Measurements from ENCODE around the gene MRC2.
"Not testable (repeated sequence)": the region's sequence is repeated elsewhere in the genome, so short reads cannot be mapped to it uniquely, and the experiment has no call there.

MRC2 gene

DNA sequence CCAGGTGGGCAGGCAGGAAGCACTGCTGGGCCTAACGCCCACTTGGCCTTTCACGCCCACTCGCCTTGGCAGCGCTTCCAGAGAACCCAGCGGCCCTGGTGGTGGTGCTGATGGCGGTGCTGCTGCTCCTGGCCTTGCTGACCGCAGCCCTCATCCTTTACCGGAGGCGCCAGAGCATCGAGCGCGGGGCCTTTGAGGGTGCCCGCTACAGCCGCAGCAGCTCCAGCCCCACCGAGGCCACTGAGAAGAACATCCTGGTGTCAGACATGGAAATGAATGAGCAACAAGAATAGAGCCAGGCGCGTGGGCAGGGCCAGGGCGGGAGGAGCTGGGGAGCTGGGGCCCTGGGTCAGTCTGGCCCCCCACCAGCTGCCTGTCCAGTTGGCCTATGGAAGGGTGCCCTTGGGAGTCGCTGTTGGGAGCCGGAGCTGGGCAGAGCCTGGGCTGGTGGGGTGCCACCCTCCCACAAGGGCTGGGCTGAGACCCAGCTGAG, 64.7 kb downstream of the MRC2 start:
- no peak for DNase-seq (ENCODE audit: low read depth in 1 of 2, low spot score in 1 of 2)
- TF ChIP-seq SPI1 (IDR thresholded peaks at IDR 0.05; ENCODE audit: borderline replicate concordance, low read depth) (no peak), POLR2AphosphoS5 (IDR thresholded peaks at IDR 0.05; ENCODE audit: low read depth) (no peak)
- TF ChIP-seq, protein P1, sequence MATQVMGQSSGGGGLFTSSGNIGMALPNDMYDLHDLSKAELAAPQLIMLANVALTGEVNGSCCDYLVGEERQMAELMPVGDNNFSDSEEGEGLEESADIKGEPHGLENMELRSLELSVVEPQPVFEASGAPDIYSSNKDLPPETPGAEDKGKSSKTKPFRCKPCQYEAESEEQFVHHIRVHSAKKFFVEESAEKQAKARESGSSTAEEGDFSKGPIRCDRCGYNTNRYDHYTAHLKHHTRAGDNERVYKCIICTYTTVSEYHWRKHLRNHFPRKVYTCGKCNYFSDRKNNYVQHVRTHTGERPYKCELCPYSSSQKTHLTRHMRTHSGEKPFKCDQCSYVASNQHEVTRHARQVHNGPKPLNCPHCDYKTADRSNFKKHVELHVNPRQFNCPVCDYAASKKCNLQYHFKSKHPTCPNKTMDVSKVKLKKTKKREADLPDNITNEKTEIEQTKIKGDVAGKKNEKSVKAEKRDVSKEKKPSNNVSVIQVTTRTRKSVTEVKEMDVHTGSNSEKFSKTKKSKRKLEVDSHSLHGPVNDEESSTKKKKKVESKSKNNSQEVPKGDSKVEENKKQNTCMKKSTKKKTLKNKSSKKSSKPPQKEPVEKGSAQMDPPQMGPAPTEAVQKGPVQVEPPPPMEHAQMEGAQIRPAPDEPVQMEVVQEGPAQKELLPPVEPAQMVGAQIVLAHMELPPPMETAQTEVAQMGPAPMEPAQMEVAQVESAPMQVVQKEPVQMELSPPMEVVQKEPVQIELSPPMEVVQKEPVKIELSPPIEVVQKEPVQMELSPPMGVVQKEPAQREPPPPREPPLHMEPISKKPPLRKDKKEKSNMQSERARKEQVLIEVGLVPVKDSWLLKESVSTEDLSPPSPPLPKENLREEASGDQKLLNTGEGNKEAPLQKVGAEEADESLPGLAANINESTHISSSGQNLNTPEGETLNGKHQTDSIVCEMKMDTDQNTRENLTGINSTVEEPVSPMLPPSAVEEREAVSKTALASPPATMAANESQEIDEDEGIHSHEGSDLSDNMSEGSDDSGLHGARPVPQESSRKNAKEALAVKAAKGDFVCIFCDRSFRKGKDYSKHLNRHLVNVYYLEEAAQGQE (IDR thresholded peaks at IDR 0.05; ENCODE audit: insufficient replicate concordance, low read depth) = no peak
- H3K4me3 ChIP-seq (replicated peaks; ENCODE audit: insufficient read depth, low read length) = no peak overlapping the region
- H3K27ac ChIP-seq (replicated peaks) = no peak overlapping the region
- H3K27me3 ChIP-seq (ENCODE audit: insufficient read depth, poor library complexity, severe bottlenecking) = no peaks in the 10 kb centered on the region

DNA sequence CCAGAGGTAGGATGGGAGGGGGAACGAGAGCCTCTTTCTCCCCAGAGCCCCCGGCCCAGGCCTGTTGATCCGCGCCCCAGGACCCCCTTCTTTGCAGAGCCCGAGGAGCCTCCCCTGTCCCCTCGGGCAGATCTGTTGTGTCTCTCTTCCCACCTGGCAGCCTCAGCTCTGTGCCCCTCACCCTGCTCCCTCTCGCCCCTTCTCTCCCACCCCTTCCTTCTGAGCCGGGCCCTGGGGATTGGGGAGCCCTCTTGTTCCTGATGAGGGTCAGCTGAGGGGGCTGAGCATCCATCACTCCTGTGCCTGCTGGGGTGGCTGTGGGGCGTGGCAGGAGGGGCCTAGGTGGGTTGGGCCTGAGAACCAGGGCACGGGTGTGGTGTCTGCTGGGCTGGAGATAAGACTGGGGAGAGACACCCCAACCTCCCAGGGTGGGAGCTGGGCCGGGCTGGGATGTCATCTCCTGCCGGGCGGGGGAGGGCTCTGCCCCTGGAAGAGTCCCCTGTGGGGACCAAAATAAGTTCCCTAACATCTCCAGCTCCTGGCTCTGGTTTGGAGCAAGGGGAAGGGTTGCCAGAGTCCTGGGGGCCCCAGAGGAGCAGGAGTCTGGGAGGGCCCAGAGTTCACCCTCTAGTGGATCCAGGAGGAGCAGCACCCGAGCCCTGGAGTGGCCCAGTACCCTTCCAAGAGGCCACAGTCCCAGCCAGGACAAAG, 65.4 kb downstream of the MRC2 start:
- peak in 1 of 2 experiments; percentile 20 for DNase-seq (ENCODE audit: low read depth in 1 of 2, low spot score in 1 of 2)
- TF ChIP-seq SPI1 (IDR thresholded peaks at IDR 0.05; ENCODE audit: borderline replicate concordance, low read depth) = no peak
- TF ChIP-seq, protein P2, sequence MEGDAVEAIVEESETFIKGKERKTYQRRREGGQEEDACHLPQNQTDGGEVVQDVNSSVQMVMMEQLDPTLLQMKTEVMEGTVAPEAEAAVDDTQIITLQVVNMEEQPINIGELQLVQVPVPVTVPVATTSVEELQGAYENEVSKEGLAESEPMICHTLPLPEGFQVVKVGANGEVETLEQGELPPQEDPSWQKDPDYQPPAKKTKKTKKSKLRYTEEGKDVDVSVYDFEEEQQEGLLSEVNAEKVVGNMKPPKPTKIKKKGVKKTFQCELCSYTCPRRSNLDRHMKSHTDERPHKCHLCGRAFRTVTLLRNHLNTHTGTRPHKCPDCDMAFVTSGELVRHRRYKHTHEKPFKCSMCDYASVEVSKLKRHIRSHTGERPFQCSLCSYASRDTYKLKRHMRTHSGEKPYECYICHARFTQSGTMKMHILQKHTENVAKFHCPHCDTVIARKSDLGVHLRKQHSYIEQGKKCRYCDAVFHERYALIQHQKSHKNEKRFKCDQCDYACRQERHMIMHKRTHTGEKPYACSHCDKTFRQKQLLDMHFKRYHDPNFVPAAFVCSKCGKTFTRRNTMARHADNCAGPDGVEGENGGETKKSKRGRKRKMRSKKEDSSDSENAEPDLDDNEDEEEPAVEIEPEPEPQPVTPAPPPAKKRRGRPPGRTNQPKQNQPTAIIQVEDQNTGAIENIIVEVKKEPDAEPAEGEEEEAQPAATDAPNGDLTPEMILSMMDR (IDR thresholded peaks at IDR 0.05; ENCODE audit: insufficient read depth, low read length) = peak; percentile 20
- TF ChIP-seq, protein P1 (IDR thresholded peaks at IDR 0.05; ENCODE audit: insufficient replicate concordance, low read depth) = no peak
- no peak for TF ChIP-seq GABPA (IDR thresholded peaks at IDR 0.05; ENCODE audit: low read depth)
- no peak for TF ChIP-seq POLR2AphosphoS5 (IDR thresholded peaks at IDR 0.05; ENCODE audit: low read depth)
- Histone ChIP-seq H3K27ac (replicated peaks) (no peak overlapping the region), H3K27me3 (ENCODE audit: insufficient read depth, poor library complexity, severe bottlenecking) (no peaks in the 10 kb centered on the region), H3K4me3 (replicated peaks; ENCODE audit: insufficient read depth, low read length) (no peak overlapping the region)

GRCh38 chr17:62693616-62694409, 66.3 kb downstream of the MRC2 start:
- TF ChIP-seq, protein P1 (IDR thresholded peaks at IDR 0.05; ENCODE audit: insufficient replicate concordance, low read depth) = no peak
- TF ChIP-seq GABPA (IDR thresholded peaks at IDR 0.05; ENCODE audit: low read depth) (no peak), POLR2AphosphoS5 (IDR thresholded peaks at IDR 0.05; ENCODE audit: low read depth) (no peak), SPI1 (IDR thresholded peaks at IDR 0.05; ENCODE audit: borderline replicate concordance, low read depth) (no peak)
- TF ChIP-seq, protein P2 (IDR thresholded peaks at IDR 0.05; ENCODE audit: insufficient read depth, low read length) = no peak
- H3K27ac ChIP-seq (replicated peaks) = no peak overlapping the region
- no peak overlapping the region for H3K4me3 ChIP-seq (replicated peaks; ENCODE audit: insufficient read depth, low read length)
- H3K27me3 ChIP-seq (ENCODE audit: insufficient read depth, poor library complexity, severe bottlenecking) = no peaks in the 10 kb centered on the region
- no peak for DNase-seq (ENCODE audit: low read depth in 1 of 2, low spot score in 1 of 2)

- H3K27ac ChIP-seq (replicated peaks); H3K27me3 ChIP-seq (ENCODE audit: insufficient read depth, poor library complexity, severe bottlenecking); DNase-seq (ENCODE audit: low read depth in 1 of 2, low spot score in 1 of 2); H3K4me3 ChIP-seq (replicated peaks; ENCODE audit: insufficient read depth, low read length): not testable (repeated sequence)
These were observed 67.7 kb downstream of the MRC2 start for GRCh38 chr17:62695093-62695738.

Measured in HL-60 (cell line).